Measurements from ENCODE around the gene ANKRD33B.
"Not testable (repeated sequence)": the region's sequence is repeated elsewhere in the genome, so short reads cannot be mapped to it uniquely, and the experiment has no call there.

Gene ANKRD33B

DNA sequence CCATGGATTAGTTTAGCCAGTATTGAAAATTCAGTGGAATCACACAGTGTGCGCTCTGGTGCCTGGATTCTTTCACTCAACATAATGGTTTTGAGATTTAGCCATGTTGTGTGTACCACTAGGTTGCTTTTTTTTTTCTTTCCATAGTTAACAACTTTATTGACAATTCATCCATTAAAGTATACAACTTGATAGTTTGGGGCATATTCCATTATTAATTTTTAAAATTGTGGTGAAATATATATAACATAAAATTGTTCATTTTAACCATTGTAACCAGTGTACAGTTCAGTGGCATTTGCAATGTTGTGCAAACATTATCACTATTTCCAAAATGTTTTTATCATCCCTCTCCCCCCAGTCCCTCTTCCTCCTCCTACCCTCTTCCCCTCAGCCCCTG is 35.2 kb downstream of the ANKRD33B start:
- Histone ChIP-seq H3K27me3 (ENCODE audit: insufficient read depth, insufficient read length) (no peaks in the 10 kb centered on the region), H3K9ac (ENCODE audit: insufficient read length, low read depth) (no peak overlapping the region), H3K36me3 (ENCODE audit: insufficient read depth, insufficient read length, low read length) (no peaks in the 10 kb centered on the region), H3K4me1 (ENCODE audit: insufficient read depth, insufficient read length) (peaks cover 3% of the 10 kb centered on the region), H3K9me3 (ENCODE audit: insufficient read depth, low read length) (no peaks in the 10 kb centered on the region; the same call in 1 of the 2 replicates), H3K4me3 (ENCODE audit: insufficient read length, low read depth) (no peak overlapping the region)
- DNase-seq (ENCODE audit: low read depth, low spot score) = no peak
- TF ChIP-seq YY1 (IDR thresholded peaks at IDR 0.05; ENCODE audit: insufficient read depth, insufficient read length) (no peak), SUZ12 (IDR thresholded peaks at IDR 0.05; ENCODE audit: extremely low read depth, insufficient read depth, insufficient read length) (no peak), ZNF274 (IDR thresholded peaks at IDR 0.05; ENCODE audit: low read depth, low read length) (no peak)

DNA sequence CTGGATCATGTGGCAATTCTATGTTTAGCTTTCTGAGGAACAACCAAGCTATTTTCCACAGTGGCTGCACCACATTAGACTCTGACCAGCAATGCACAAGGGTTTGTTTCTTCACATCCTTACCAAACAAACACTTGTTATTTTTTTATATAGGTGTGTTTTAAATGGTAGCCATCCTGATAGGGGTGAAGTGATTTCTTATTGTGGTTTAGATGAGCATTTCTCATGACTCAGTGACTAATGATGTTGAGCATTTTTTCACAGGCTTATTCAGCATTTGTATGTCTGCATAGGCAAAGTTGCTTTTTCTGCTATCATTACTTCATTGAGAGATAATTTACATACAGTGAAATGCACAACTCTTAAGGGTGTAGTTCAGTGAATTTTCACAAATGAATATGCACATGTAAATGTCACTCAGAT is 36.0 kb downstream of the ANKRD33B start:
- no peak overlapping the region for H3K4me3 ChIP-seq (ENCODE audit: insufficient read length, low read depth)
- no peak for TF ChIP-seq SUZ12 (IDR thresholded peaks at IDR 0.05; ENCODE audit: extremely low read depth, insufficient read depth, insufficient read length)
- no peak for TF ChIP-seq ZNF274 (IDR thresholded peaks at IDR 0.05; ENCODE audit: low read depth, low read length)
- no peak for TF ChIP-seq YY1 (IDR thresholded peaks at IDR 0.05; ENCODE audit: insufficient read depth, insufficient read length)

GRCh38 chr5:10600626-10601245 is 36.9 kb downstream of the ANKRD33B start:
- H3K36me3 ChIP-seq (ENCODE audit: insufficient read depth, insufficient read length, low read length) = peaks cover 2% of the 10 kb centered on the region
- H3K4me3 ChIP-seq (ENCODE audit: insufficient read length, low read depth) = no peak overlapping the region
- H3K27me3 ChIP-seq (ENCODE audit: insufficient read depth, insufficient read length) = no peaks in the 10 kb centered on the region
- no peak overlapping the region for H3K9ac ChIP-seq (ENCODE audit: insufficient read length, low read depth)
- H3K9me3 ChIP-seq (ENCODE audit: insufficient read depth, low read length) = no peaks in the 10 kb centered on the region; the same call in 1 of the 2 replicates
- TF ChIP-seq SUZ12 (IDR thresholded peaks at IDR 0.05; ENCODE audit: extremely low read depth, insufficient read depth, insufficient read length) = no peak
- TF ChIP-seq ZNF274 (IDR thresholded peaks at IDR 0.05; ENCODE audit: low read depth, low read length) = no peak
- no peak for TF ChIP-seq YY1 (IDR thresholded peaks at IDR 0.05; ENCODE audit: insufficient read depth, insufficient read length)
- no peaks in the 10 kb centered on the region for H3K4me1 ChIP-seq (ENCODE audit: insufficient read depth, insufficient read length)
- DNase-seq (ENCODE audit: low read depth, low spot score) = no peak

More for the DNA sequence above, 36.0 kb downstream of the ANKRD33B start:
- Histone ChIP-seq H3K9ac (ENCODE audit: insufficient read length, low read depth) (no peak overlapping the region), H3K36me3 (ENCODE audit: insufficient read depth, insufficient read length, low read length) (peaks cover 1% of the 10 kb centered on the region), H3K4me1 (ENCODE audit: insufficient read depth, insufficient read length) (no peaks in the 10 kb centered on the region), H3K9me3 (ENCODE audit: insufficient read depth, low read length) (no peaks in the 10 kb centered on the region; the same call in 1 of the 2 replicates), H3K27me3 (ENCODE audit: insufficient read depth, insufficient read length) (no peaks in the 10 kb centered on the region)
- no peak for DNase-seq (ENCODE audit: low read depth, low spot score)

DNA sequence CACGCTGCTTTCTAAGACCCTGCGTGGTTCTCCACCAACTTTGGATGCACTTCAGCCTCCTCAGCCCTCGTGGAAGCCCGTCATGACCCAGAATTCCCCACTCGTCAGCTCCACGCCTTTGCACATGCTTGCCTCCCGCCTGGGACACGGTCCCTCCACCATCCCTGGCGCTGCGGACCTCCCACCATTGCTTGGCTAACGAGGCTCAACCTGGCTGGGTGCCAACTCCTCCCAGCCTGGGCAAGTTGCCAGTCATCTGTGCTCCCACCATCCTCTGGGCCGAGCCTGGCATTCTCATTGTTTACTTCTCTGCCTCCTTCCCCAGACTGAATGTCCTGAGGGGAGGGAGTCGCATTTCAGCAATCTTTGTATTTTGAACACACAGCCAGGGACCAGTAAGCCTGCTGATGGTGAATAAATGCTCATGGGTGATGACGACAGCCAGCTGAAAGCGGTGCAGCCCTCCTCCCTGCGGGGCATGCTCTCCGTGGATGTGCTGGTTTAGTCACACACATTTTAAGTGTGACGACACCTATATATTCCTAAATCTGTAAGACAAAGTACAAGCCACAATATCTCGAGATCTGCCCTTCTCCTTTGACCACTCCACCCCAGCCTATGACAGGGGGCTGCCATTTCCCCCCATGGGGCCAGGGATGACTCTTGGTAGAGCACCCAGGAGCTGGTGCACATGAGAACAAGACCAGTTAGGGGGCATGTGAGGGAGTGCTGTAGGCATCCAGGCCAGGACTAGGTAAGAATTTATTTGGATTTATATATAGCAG is 37.6 kb downstream of the ANKRD33B start:
- DNase-seq (ENCODE audit: low read depth, low spot score) = no peak
- Histone ChIP-seq H3K27me3 (ENCODE audit: insufficient read depth, insufficient read length) (no peaks in the 10 kb centered on the region), H3K9ac (ENCODE audit: insufficient read length, low read depth) (no peak overlapping the region), H3K36me3 (ENCODE audit: insufficient read depth, insufficient read length, low read length) (peaks cover 2% of the 10 kb centered on the region), H3K4me1 (ENCODE audit: insufficient read depth, insufficient read length) (no peaks in the 10 kb centered on the region), H3K9me3 (ENCODE audit: insufficient read depth, low read length) (no peaks in the 10 kb centered on the region; the same call in 1 of the 2 replicates), H3K4me3 (ENCODE audit: insufficient read length, low read depth) (no peak overlapping the region)
- TF ChIP-seq ZNF274 (IDR thresholded peaks at IDR 0.05; ENCODE audit: low read depth, low read length) (no peak), YY1 (IDR thresholded peaks at IDR 0.05; ENCODE audit: insufficient read depth, insufficient read length) (no peak), SUZ12 (IDR thresholded peaks at IDR 0.05; ENCODE audit: extremely low read depth, insufficient read depth, insufficient read length) (no peak)

DNA sequence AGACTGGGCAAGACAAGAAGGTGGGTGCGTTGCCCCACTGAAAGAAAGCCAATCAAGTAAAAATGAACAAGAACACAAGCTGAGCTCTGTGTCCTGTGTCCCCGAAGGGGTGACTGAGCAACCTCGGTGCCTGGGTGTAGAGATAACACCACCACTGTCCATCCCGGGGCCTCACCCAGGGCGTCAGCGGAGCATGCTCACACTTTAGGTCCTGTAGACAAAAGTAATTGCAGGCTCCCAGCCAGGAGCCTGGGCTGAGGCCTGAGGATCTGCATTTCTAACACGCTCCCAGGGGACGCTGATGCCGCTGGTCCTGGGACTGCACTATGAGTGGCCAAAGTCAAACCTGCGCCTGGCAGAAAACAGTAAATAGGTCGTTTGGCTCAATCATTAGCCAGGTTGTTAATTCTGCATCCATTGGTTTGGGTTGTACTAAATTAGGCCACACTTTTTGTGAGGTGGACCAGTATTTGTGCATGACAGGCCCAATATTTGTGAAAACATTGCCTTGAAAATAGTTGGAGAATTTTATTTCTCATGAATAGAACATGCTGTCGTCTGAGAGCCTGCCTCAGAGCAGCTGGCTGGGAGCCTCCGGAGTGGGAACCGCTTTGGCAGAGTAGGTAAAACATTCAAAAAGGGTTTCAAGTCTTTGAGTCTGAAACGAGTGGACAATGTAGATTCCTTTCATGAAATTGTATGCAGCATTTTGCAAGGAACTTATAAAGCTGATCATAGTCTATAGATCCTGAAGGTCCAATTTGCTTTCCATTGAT is 38.3 kb downstream of the ANKRD33B start:
- peaks cover 2% of the 10 kb centered on the region for H3K36me3 ChIP-seq (ENCODE audit: insufficient read depth, insufficient read length, low read length)
- H3K27me3 ChIP-seq (ENCODE audit: insufficient read depth, insufficient read length) = no peaks in the 10 kb centered on the region
- H3K9ac ChIP-seq (ENCODE audit: insufficient read length, low read depth) = peak overlapping the region; percentile 8
- no peaks in the 10 kb centered on the region for H3K9me3 ChIP-seq (ENCODE audit: insufficient read depth, low read length)
- H3K4me1 ChIP-seq (ENCODE audit: insufficient read depth, insufficient read length) = no peaks in the 10 kb centered on the region
- H3K4me3 ChIP-seq (ENCODE audit: insufficient read length, low read depth) = no peak overlapping the region
- no peak for DNase-seq (ENCODE audit: low read depth, low spot score)
- TF ChIP-seq YY1 (IDR thresholded peaks at IDR 0.05; ENCODE audit: insufficient read depth, insufficient read length) = no peak
- no peak for TF ChIP-seq ZNF274 (IDR thresholded peaks at IDR 0.05; ENCODE audit: low read depth, low read length)
- TF ChIP-seq SUZ12 (IDR thresholded peaks at IDR 0.05; ENCODE audit: extremely low read depth, insufficient read depth, insufficient read length) = no peak

DNA sequence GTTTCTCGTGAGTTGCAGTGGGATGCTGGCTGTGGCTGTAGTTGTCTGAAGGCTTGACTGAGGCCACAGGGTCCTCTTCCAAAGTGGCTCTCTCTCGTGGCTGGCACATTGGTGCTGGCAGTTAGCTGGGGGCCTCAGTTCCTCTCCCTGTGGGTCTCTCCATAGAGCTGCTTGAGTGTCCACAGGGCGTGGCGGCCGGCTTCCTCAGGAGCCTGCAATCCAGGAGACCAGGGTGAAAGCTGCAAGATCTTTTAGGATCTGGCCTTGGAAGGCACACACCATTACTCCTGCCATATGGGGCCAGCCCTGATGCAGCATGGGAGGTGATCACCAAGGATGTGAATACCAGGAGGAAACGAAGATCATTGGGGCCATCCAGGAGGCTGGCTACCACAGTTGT is 41.1 kb downstream of the ANKRD33B start:
- Histone ChIP-seq H3K4me3 (ENCODE audit: insufficient read length, low read depth) (no peak overlapping the region), H3K36me3 (ENCODE audit: insufficient read depth, insufficient read length, low read length) (peaks cover 2% of the 10 kb centered on the region), H3K4me1 (ENCODE audit: insufficient read depth, insufficient read length) (no peaks in the 10 kb centered on the region), H3K9ac (ENCODE audit: insufficient read length, low read depth) (no peak overlapping the region), H3K9me3 (ENCODE audit: insufficient read depth, low read length) (no peaks in the 10 kb centered on the region), H3K27me3 (ENCODE audit: insufficient read depth, insufficient read length) (no peaks in the 10 kb centered on the region)
- no peak for TF ChIP-seq YY1 (IDR thresholded peaks at IDR 0.05; ENCODE audit: insufficient read depth, insufficient read length)
- no peak for DNase-seq (ENCODE audit: low read depth, low spot score)

DNA sequence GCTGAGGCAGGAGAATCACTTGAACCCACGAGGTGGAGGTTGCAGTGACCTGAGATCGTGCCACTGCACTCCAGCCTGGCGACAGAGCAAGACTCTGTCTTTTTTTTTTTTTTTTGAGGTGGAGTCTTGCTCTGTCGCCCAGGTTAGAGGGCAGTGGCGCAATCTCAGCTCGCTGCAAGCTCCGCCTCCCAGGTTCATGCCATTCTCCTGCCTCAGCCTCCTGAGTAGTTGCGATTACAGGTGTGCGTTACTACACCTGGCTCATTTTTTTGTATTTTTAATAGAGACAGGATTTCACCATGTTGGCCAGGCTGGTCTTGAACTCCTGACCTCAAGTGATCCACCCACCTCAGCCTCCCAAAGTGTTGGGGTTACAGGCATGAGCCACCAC is 42.8 kb downstream of the ANKRD33B start:
- not testable (repeated sequence) for DNase-seq (ENCODE audit: low read depth, low spot score); H3K4me1 ChIP-seq (ENCODE audit: insufficient read depth, insufficient read length); H3K4me3 ChIP-seq (ENCODE audit: insufficient read length, low read depth); H3K36me3 ChIP-seq (ENCODE audit: insufficient read depth, insufficient read length, low read length); H3K9ac ChIP-seq (ENCODE audit: insufficient read length, low read depth); H3K9me3 ChIP-seq (ENCODE audit: insufficient read depth, low read length); H3K27me3 ChIP-seq (ENCODE audit: insufficient read depth, insufficient read length)

All from NT2/D1 (cell line).